Stimulated activated CD4-positive, alpha-beta T cell treated with anti-CD3 and anti-CD28 coated beads, TNF-alpha, amount 100 ng/mL, for 1 hour (primary cell): Measurements from ENCODE around the gene SMOC1.

Experiments
- DNase-seq, 3 donors: peaks; one replicate each; pipeline ENCODE4 v3.0.0-alpha.2; 2020; ENCODE audit warnings: low read depth in 3 of 3, low spot score in 1 of 3

The SMOC1 gene

GRCh38 chr14:69980457-69981425 lies 101.5 kb downstream of the SMOC1 start:
- no peak for DNase-seq

GRCh38 chr14:69982220-69982839 lies 103.1 kb downstream of the SMOC1 start:
- DNase-seq: no peak

GRCh38 chr14:69982886-69983285 lies 103.7 kb downstream of the SMOC1 start:
- DNase-seq: no peak

GRCh38 chr14:69983317-69983716 lies 104.1 kb downstream of the SMOC1 start:
- DNase-seq: no peak

GRCh38 chr14:69985463-69985862 lies 106.2 kb downstream of the SMOC1 start:
- no peak for DNase-seq

GRCh38 chr14:69986336-69986735 lies 107.1 kb downstream of the SMOC1 start:
- no peak for DNase-seq

GRCh38 chr14:69987406-69988121 lies 108.3 kb downstream of the SMOC1 start:
- DNase-seq: no peak

- DNase-seq: no peak
Observed at GRCh38 chr14:69988979-69989378, 109.8 kb downstream of the SMOC1 start.

- DNase-seq: no peak
Observed at GRCh38 chr14:69989622-69990021, 110.4 kb downstream of the SMOC1 start.

- no peak for DNase-seq
Observed at GRCh38 chr14:69990323-69990722, 111.1 kb downstream of the SMOC1 start.

- DNase-seq: no peak
Observed at GRCh38 chr14:69991422-69991821, 112.2 kb downstream of the SMOC1 start.

- no peak for DNase-seq
Observed at GRCh38 chr14:69992564-69992963, 113.3 kb downstream of the SMOC1 start.

GRCh38 chr14:69993326-69993725 lies 114.1 kb downstream of the SMOC1 start:
- DNase-seq: no peak

GRCh38 chr14:69994002-69994401 lies 114.8 kb downstream of the SMOC1 start:
- no peak for DNase-seq

- no peak for DNase-seq
Observed at GRCh38 chr14:69996216-69996615, 117.0 kb downstream of the SMOC1 start.

- no peak for DNase-seq
Observed at GRCh38 chr14:69997849-69998248, 118.6 kb downstream of the SMOC1 start.

- DNase-seq: no peak
Observed at GRCh38 chr14:69999261-69999674, 120.1 kb downstream of the SMOC1 start.

GRCh38 chr14:70000601-70001000 lies 121.4 kb downstream of the SMOC1 start:
- DNase-seq: no peak

GRCh38 chr14:70002589-70003346 lies 123.6 kb downstream of the SMOC1 start:
- DNase-seq: no peak

GRCh38 chr14:70004791-70005190 lies 125.6 kb downstream of the SMOC1 start:
- no peak for DNase-seq

GRCh38 chr14:70005281-70005805 lies 126.1 kb downstream of the SMOC1 start:
- no peak for DNase-seq
